Mesendoderm (in vitro differentiated cells): ENCODE data around the gene TBC1D17.

Experiments
- DNase-seq: peaks from one replicate; pipeline ENCODE4 v3.0.0; 2013
- H2AK5ac ChIP-seq: 2 replicates; pipeline ENCODE4 v1.6.1; 2013; ENCODE audit warnings: low read length, inconsistent platforms
- H2BK120ac ChIP-seq: 2 replicates; pipeline ENCODE4 v1.6.1; 2013; ENCODE audit warnings: low read depth, mild to moderate bottlenecking, low read length, moderate library complexity, mixed read lengths
- H2BK15ac ChIP-seq: replicated peaks from 2 replicates; pipeline ENCODE4 v1.6.1; 2013; ENCODE audit warnings: low read depth, mild to moderate bottlenecking, moderate library complexity
- H2BK5ac ChIP-seq: 2 replicates; pipeline ENCODE4 v1.6.1; 2013; ENCODE audit warnings: low read length, inconsistent platforms
- H3K18ac ChIP-seq: 2 replicates; pipeline ENCODE4 v1.6.1; 2013; ENCODE audit warnings: mild to moderate bottlenecking, low read length, mixed read lengths
- H3K23ac ChIP-seq: one replicate; pipeline ENCODE4 v1.6.1; 2013; ENCODE audit warnings: low read length
- H3K27ac ChIP-seq: 2 replicates; pipeline ENCODE4 v1.5.1; 2013; ENCODE audit warnings: low read depth, mild to moderate bottlenecking, inconsistent platforms, low read length, moderate library complexity
- H3K27me3 ChIP-seq: 2 replicates; pipeline ENCODE4 v1.6.1; 2013; ENCODE audit warnings: low read length, control low read depth, mild to moderate bottlenecking, inconsistent platforms; ENCODE audit not compliant: insufficient read depth, poor library complexity
- H3K36me3 ChIP-seq: 2 replicates; pipeline ENCODE4 v1.6.1; 2013; ENCODE audit warnings: low read length, inconsistent platforms; ENCODE audit not compliant: control insufficient read depth, insufficient read depth
- H3K4ac ChIP-seq: one replicate; pipeline ENCODE4 v1.6.1; 2013; ENCODE audit warnings: low read depth, mild to moderate bottlenecking, low read length, moderate library complexity
- H3K4me1 ChIP-seq: 2 replicates; pipeline ENCODE4 v1.6.1; 2013; ENCODE audit warnings: low read depth, low read length, inconsistent platforms; ENCODE audit not compliant: control insufficient read depth
- H3K4me2 ChIP-seq: 2 replicates; pipeline ENCODE4 v1.6.1; 2013; ENCODE audit warnings: low read length
- H3K4me3 ChIP-seq: 2 replicates; pipeline ENCODE4 v1.5.1; 2013; ENCODE audit warnings: mild to moderate bottlenecking, low read length
- H3K56ac ChIP-seq: one replicate; pipeline ENCODE4 v1.6.1; 2013; ENCODE audit warnings: low read length
- H3K79me1 ChIP-seq: 2 replicates; pipeline ENCODE4 v1.6.1; 2013; ENCODE audit warnings: low read length, inconsistent platforms
- H3K79me2 ChIP-seq: 2 replicates; pipeline ENCODE4 v1.6.1; 2013; ENCODE audit warnings: mild to moderate bottlenecking, low read length; ENCODE audit not compliant: control insufficient read depth, insufficient read depth
- H3K9ac ChIP-seq: 2 replicates; pipeline ENCODE4 v1.6.1; 2013; ENCODE audit warnings: low read length, inconsistent platforms
- H4K5ac ChIP-seq: one replicate; pipeline ENCODE4 v1.6.1; 2013; ENCODE audit warnings: low read length
- H4K8ac ChIP-seq: one replicate; pipeline ENCODE4 v1.6.1; 2013; ENCODE audit warnings: low read depth, mild to moderate bottlenecking, control low read depth, low read length, moderate library complexity
- WGBS: extraction: QIAGEN DNeasy Blood & Tissue Kit; methylation state at CpG from one replicate; pipeline ENCODE4 v1.1.7; 2013; ENCODE audit warnings: low lambda C conversion rate, missing lambda C conversion rate; ENCODE audit not compliant: insufficient coverage; ENCODE audit errors: extremely low coverage; 5-methylcytosine and 5-hydroxymethylcytosine counted together

The TBC1D17 gene

DNA sequence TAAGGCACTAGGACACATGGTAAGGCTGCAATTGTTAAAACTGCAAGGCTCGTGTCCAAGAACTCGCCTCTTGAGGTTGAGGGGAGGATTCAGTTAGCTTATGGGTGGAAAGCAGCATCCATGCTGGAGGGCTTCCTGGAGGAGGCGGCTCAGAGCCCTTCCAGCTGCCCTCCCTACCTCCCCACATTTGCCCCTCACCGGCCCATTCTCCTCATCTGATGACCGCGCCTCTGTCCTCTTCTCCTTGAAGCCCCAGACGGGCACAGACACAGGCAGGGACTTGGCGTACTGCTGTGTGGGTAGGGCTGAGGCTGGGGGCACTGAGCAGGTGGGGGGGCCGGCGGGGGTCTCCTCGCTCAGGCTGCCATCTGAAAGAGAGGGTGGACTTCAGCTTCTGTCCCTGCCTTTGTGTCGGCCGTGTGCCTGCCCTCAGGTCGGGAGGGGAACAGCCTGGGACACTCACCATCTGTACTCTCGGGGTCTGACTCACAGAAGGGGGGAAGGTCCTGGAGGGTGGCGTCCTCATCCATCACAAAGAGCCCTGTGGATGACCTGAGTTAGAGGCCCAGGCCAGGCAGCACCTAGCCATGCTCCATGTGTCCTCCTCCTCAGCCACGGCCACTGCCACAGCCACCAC is 6.0 kb upstream of the TBC1D17 start:
- Histone ChIP-seq H3K4ac (no peak overlapping the region), H3K4me3 (no peak overlapping the region), H3K79me1 (peaks cover 8% of the 10 kb centered on the region), H3K79me2 (peaks cover 16% of the 10 kb centered on the region), H2BK15ac (no peak overlapping the region), H2BK120ac (no peak overlapping the region), H3K36me3 (no peaks in the 10 kb centered on the region), H4K5ac (no peak overlapping the region), H3K9ac (no peak overlapping the region), H2AK5ac (no peak overlapping the region), H3K27ac (no peak overlapping the region), H3K18ac (no peak overlapping the region), H4K8ac (no peak overlapping the region), H3K56ac (no peak overlapping the region), H3K4me1 (peaks cover 2% of the 10 kb centered on the region), H3K23ac (no peak overlapping the region), H3K27me3 (no peaks in the 10 kb centered on the region), H3K4me2 (no peak overlapping the region), H2BK5ac (no peak overlapping the region)
- no CpG with 5 or more reads among the region's 17 CpGs for WGBS
- no peak for DNase-seq

DNA sequence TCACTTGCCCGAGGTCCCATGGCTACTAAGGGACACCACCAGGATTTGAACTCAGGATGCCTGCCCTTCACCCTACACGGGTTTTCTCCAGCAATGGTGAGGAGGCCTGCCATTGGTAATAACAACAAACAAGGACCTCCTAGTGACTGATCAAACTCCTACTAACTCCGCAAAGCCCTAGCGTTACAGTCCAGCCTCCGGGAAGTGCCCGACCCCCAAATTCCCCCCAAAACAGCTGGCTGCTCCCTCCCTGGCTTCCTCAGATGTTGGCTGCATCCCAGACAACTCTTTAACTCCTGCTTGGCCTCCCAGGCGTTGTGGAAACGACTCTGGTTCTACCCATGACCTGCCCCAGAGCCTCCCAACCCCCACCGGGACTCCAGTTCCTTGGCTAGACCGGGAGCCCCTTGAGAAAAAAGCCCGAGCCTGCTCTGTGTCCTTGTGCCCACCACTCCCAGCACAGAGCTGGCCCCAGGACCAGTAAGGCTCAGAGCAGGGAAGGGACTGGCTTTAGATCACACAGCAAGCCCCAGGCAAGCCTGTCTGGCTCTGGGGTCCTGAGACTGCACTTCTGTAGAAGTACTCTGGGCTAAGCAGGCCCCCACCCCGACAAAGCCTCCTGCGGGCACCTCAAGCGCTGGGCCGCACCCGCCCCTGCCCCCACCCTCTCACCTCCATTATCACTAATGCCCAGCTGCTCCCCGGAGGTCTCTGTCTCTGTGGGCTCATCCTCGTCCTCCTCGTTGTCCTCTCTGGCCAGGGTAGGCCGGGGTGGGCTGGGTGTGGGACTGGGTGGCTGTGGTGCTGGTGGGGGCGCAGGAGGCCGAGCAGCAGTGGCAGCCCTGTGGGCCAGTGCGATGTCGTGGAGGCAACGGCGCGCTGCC is 5.0 kb upstream of the TBC1D17 start:
- Histone ChIP-seq H4K8ac (no peak overlapping the region), H3K4me1 (peaks cover 2% of the 10 kb centered on the region), H3K56ac (no peak overlapping the region), H2AK5ac (no peak overlapping the region), H3K79me2 (peaks cover 14% of the 10 kb centered on the region), H3K9ac (no peak overlapping the region), H3K4me2 (no peak overlapping the region), H3K36me3 (no peaks in the 10 kb centered on the region), H3K27ac (no peak overlapping the region), H3K4me3 (no peak overlapping the region), H2BK15ac (no peak overlapping the region), H2BK120ac (no peak overlapping the region), H3K4ac (no peak overlapping the region), H3K79me1 (peaks cover 8% of the 10 kb centered on the region), H3K27me3 (no peaks in the 10 kb centered on the region), H4K5ac (no peak overlapping the region), H2BK5ac (no peak overlapping the region), H3K23ac (no peak overlapping the region), H3K18ac (no peak overlapping the region)
- DNase-seq: no peak
- no CpG with 5 or more reads among the region's 27 CpGs for WGBS

DNA sequence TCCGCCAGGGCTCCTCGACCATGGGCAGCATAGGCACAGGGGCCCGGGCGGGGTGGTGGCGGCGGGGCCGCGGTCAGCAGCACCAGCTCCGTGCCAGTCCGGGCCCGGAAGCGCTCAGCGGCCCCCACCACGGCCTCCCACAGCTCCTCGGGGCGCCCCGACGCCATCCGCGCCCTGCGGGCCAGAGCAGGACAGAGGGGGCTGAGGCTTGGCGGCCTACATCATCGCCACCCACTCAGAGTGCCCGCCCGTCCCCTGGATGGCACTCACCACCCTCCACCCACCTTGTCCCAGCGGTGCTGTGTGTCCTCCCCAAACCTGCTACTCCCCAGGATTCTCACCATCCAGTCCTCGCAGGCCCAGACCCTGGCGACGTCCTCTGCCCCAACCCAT is 4.4 kb upstream of the TBC1D17 start:
- H3K18ac ChIP-seq: no peak overlapping the region
- no CpG with 5 or more reads among the region's 29 CpGs for whole genome bisulfite sequencing
- no peak overlapping the region for H4K5ac ChIP-seq
- H3K79me1 ChIP-seq: peaks cover 8% of the 10 kb centered on the region
- no peak overlapping the region for H3K27ac ChIP-seq
- no peak overlapping the region for H2AK5ac ChIP-seq
- no peak overlapping the region for H3K4ac ChIP-seq
- H4K8ac ChIP-seq: no peak overlapping the region
- H3K56ac ChIP-seq: no peak overlapping the region
- no peak for DNase-seq
- no peak overlapping the region for H3K4me2 ChIP-seq
- peaks cover 2% of the 10 kb centered on the region for H3K4me1 ChIP-seq
- no peak overlapping the region for H2BK120ac ChIP-seq
- H3K4me3 ChIP-seq: no peak overlapping the region
- peaks cover 14% of the 10 kb centered on the region for H3K79me2 ChIP-seq
- no peaks in the 10 kb centered on the region for H3K27me3 ChIP-seq
- H3K36me3 ChIP-seq: no peaks in the 10 kb centered on the region
- no peak overlapping the region for H3K23ac ChIP-seq
- H2BK15ac ChIP-seq: no peak overlapping the region
- H2BK5ac ChIP-seq: no peak overlapping the region
- H3K9ac ChIP-seq: no peak overlapping the region

DNA sequence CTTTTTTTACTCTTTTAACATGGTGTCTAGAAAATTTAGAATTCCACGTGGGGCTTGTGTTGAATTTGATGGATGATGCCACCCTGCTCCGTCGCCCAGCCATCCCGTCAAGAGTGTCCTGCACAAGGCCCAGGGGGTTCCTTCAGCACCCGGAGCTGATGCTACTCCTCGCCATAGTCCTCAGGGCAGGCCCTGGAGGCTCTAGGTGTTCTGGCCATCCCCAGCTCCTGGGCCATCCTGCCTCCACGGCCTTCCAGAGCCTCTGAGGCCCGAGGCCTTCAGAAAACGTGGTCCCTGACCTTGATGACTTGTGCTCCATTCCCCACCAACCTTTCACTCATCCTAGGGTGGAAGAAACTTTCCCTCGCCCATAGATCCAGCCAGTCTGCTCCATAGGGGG is 3.7 kb upstream of the TBC1D17 start:
- Histone ChIP-seq H3K4ac (no peak overlapping the region), H3K23ac (no peak overlapping the region), H3K56ac (no peak overlapping the region), H3K27ac (no peak overlapping the region), H4K5ac (no peak overlapping the region), H2BK120ac (no peak overlapping the region), H3K79me1 (peaks cover 12% of the 10 kb centered on the region), H3K9ac (no peak overlapping the region), H2BK15ac (no peak overlapping the region), H3K18ac (no peak overlapping the region), H3K27me3 (no peaks in the 10 kb centered on the region), H4K8ac (no peak overlapping the region), H3K4me3 (no peak overlapping the region), H2AK5ac (no peak overlapping the region), H3K4me1 (peaks cover 5% of the 10 kb centered on the region), H2BK5ac (no peak overlapping the region), H3K4me2 (no peak overlapping the region), H3K36me3 (no peaks in the 10 kb centered on the region), H3K79me2 (peaks cover 14% of the 10 kb centered on the region)
- WGBS: no CpG with 5 or more reads among the region's 10 CpGs
- no peak for DNase-seq

DNA sequence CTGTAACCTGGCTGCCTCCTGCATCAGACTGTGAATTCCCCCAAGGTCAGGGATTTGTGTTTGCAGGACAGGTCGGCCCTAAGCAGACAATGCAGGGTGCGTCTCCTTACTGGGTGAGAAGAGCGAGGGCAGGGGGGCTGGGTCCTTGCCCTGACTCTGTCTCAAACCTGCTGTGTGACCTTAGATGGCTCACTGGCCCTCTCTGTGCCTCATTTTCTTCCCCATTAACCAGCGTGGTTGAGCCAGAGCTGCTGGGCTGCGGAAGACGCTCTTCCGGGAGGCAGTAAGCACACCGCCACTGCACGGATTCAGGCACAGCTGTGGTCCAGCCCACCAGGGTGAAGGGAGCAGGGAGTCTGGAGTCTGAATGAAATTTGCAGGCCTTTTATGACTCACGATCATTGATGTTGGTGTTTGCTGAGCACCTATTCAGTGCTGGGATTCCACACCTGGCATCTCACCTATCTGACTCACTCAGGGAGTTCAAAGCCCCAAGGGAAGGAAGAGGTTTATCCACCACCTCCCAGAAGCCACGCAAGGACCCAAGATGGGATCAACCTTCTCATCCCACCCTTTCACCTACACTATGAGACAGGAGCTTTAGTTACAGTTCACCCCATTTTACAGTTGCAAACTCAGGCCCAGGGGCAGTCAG is 2.9 kb upstream of the TBC1D17 start:
- H2BK5ac ChIP-seq: no peak overlapping the region
- H2BK120ac ChIP-seq: no peak overlapping the region
- H3K4me1 ChIP-seq: peaks cover 5% of the 10 kb centered on the region
- H3K4me2 ChIP-seq: no peak overlapping the region
- no peak for DNase-seq
- no peak overlapping the region for H3K4me3 ChIP-seq
- H3K79me2 ChIP-seq: peaks cover 16% of the 10 kb centered on the region
- no peak overlapping the region for H3K9ac ChIP-seq
- H2AK5ac ChIP-seq: no peak overlapping the region
- H4K8ac ChIP-seq: no peak overlapping the region
- no peak overlapping the region for H3K23ac ChIP-seq
- no CpG with 5 or more reads among the region's 11 CpGs for WGBS
- H3K4ac ChIP-seq: no peak overlapping the region
- H3K56ac ChIP-seq: no peak overlapping the region
- H3K27ac ChIP-seq: no peak overlapping the region
- no peaks in the 10 kb centered on the region for H3K36me3 ChIP-seq
- no peak overlapping the region for H2BK15ac ChIP-seq
- H4K5ac ChIP-seq: no peak overlapping the region
- peaks cover 15% of the 10 kb centered on the region for H3K79me1 ChIP-seq
- H3K18ac ChIP-seq: no peak overlapping the region
- H3K27me3 ChIP-seq: no peaks in the 10 kb centered on the region
